ENCODE data around the gene ATAD3A.

ATAD3A gene

DNA sequence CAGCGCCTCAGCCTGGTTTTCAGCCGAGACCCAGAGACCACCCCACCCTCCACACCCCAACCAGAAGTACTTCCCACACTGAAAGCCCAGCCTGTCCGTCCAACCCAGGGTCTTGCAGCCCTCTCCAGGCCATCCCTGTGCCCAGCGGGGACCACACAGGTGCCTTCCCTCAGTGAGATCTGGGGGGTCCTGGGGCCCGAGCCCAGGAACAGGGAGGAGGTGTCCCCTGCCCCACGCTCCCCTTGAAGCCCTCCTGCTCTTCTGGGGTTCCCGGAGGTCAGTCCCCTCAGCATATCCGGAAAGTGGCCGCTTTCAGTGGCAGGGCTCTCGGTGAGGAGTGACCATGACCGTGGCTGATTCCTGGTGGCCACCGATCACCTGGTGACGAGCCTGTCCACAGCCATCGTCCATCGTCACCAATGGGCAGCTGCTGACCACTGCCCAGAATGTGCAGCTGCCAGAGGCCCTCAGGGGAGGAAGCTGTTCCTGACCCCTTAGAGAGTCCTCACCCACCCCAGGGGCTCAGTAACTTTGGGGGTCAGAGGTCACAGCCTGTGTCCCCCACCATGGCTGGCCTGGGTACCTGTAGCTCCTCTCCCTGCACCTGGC is 25.1 kb downstream of the ATAD3A start:
- ATAC-seq = no peak
- TF ChIP-seq, protein P1, sequence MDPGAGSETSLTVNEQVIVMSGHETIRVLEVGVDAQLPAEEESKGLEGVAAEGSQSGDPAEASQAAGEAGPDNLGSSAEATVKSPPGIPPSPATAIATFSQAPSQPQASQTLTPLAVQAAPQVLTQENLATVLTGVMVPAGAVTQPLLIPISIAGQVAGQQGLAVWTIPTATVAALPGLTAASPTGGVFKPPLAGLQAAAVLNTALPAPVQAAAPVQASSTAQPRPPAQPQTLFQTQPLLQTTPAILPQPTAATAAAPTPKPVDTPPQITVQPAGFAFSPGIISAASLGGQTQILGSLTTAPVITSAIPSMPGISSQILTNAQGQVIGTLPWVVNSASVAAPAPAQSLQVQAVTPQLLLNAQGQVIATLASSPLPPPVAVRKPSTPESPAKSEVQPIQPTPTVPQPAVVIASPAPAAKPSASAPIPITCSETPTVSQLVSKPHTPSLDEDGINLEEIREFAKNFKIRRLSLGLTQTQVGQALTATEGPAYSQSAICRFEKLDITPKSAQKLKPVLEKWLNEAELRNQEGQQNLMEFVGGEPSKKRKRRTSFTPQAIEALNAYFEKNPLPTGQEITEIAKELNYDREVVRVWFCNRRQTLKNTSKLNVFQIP (CRISPR knock-in tag; IDR thresholded peaks at IDR 0.05; ENCODE audit: borderline replicate concordance, low read depth) = no peak
- TF ChIP-seq RARB (CRISPR knock-in tag; IDR thresholded peaks at IDR 0.05) (no peak), BACH2 (CRISPR knock-in tag; IDR thresholded peaks at IDR 0.05; ENCODE audit: borderline replicate concordance) (no peak), ZFP30 (CRISPR knock-in tag; IDR thresholded peaks at IDR 0.05) (no peak), ZFP3 (CRISPR knock-in tag; IDR thresholded peaks at IDR 0.05) (no peak), TOX (CRISPR knock-in tag; IDR thresholded peaks at IDR 0.05; ENCODE audit: borderline replicate concordance) (no peak), OSR1 (CRISPR knock-in tag; IDR thresholded peaks at IDR 0.05) (no peak), ZNF565 (CRISPR knock-in tag; conservative IDR thresholded peaks at IDR 0.05; ENCODE audit: low read depth) (no peak), ESRRG (CRISPR knock-in tag; IDR thresholded peaks at IDR 0.05) (no peak), TCF4 (CRISPR knock-in tag; IDR thresholded peaks at IDR 0.05; ENCODE audit: borderline replicate concordance) (no peak)
- TF ChIP-seq, protein P2, sequence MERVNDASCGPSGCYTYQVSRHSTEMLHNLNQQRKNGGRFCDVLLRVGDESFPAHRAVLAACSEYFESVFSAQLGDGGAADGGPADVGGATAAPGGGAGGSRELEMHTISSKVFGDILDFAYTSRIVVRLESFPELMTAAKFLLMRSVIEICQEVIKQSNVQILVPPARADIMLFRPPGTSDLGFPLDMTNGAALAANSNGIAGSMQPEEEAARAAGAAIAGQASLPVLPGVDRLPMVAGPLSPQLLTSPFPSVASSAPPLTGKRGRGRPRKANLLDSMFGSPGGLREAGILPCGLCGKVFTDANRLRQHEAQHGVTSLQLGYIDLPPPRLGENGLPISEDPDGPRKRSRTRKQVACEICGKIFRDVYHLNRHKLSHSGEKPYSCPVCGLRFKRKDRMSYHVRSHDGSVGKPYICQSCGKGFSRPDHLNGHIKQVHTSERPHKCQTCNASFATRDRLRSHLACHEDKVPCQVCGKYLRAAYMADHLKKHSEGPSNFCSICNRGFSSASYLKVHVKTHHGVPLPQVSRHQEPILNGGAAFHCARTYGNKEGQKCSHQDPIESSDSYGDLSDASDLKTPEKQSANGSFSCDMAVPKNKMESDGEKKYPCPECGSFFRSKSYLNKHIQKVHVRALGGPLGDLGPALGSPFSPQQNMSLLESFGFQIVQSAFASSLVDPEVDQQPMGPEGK (CRISPR knock-in tag; IDR thresholded peaks at IDR 0.05; ENCODE audit: borderline replicate concordance) = no peak
- TF ChIP-seq, protein P3, sequence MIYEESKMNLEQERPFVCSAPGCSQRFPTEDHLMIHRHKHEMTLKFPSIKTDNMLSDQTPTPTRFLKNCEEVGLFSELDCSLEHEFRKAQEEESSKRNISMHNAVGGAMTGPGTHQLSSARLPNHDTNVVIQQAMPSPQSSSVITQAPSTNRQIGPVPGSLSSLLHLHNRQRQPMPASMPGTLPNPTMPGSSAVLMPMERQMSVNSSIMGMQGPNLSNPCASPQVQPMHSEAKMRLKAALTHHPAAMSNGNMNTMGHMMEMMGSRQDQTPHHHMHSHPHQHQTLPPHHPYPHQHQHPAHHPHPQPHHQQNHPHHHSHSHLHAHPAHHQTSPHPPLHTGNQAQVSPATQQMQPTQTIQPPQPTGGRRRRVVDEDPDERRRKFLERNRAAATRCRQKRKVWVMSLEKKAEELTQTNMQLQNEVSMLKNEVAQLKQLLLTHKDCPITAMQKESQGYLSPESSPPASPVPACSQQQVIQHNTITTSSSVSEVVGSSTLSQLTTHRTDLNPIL (CRISPR knock-in tag; IDR thresholded peaks at IDR 0.05; ENCODE audit: low read depth) = no peak
- TF ChIP-seq, protein P4, sequence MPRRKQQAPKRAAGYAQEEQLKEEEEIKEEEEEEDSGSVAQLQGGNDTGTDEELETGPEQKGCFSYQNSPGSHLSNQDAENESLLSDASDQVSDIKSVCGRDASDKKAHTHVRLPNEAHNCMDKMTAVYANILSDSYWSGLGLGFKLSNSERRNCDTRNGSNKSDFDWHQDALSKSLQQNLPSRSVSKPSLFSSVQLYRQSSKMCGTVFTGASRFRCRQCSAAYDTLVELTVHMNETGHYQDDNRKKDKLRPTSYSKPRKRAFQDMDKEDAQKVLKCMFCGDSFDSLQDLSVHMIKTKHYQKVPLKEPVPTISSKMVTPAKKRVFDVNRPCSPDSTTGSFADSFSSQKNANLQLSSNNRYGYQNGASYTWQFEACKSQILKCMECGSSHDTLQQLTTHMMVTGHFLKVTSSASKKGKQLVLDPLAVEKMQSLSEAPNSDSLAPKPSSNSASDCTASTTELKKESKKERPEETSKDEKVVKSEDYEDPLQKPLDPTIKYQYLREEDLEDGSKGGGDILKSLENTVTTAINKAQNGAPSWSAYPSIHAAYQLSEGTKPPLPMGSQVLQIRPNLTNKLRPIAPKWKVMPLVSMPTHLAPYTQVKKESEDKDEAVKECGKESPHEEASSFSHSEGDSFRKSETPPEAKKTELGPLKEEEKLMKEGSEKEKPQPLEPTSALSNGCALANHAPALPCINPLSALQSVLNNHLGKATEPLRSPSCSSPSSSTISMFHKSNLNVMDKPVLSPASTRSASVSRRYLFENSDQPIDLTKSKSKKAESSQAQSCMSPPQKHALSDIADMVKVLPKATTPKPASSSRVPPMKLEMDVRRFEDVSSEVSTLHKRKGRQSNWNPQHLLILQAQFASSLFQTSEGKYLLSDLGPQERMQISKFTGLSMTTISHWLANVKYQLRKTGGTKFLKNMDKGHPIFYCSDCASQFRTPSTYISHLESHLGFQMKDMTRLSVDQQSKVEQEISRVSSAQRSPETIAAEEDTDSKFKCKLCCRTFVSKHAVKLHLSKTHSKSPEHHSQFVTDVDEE (CRISPR knock-in tag; IDR thresholded peaks at IDR 0.05) = no peak
- TF ChIP-seq, protein P5, sequence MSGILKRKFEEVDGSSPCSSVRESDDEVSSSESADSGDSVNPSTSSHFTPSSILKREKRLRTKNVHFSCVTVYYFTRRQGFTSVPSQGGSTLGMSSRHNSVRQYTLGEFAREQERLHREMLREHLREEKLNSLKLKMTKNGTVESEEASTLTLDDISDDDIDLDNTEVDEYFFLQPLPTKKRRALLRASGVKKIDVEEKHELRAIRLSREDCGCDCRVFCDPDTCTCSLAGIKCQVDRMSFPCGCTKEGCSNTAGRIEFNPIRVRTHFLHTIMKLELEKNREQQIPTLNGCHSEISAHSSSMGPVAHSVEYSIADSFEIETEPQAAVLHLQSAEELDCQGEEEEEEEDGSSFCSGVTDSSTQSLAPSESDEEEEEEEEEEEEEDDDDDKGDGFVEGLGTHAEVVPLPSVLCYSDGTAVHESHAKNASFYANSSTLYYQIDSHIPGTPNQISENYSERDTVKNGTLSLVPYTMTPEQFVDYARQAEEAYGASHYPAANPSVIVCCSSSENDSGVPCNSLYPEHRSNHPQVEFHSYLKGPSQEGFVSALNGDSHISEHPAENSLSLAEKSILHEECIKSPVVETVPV (CRISPR knock-in tag; IDR thresholded peaks at IDR 0.05) = no peak

DNA sequence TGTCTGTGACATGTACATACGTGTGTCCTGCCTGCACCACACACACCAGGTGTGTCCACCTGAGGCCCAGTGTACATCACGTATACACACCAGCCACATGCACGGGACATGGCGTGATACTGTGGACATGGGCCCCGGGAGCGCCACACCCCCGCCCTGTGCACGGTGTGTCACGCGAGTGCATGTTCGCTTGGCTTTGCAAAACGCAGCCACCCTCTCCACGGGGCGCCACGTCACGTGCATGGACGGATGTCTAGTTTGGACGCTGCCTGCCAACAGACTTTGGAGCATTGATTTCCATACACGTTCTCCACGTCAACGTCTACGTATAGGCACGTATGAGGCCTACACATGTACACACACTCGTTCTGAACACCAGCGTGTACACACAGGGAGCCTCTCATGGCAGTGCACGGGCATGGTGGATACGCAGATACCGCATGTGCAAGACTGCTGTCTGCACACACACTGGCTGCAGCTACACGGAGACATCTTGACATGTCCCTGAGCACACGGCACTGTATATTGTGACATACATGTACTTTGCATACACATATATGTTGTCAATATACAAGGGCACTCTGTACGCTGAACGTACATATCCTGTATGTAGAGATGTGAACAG is 25.8 kb downstream of the ATAD3A start:
- no peak for ATAC-seq
- TF ChIP-seq ARNTL (CRISPR knock-in tag; IDR thresholded peaks at IDR 0.05; ENCODE audit: borderline replicate concordance, low read depth) = no peak
- no peak for TF ChIP-seq ZNF565 (CRISPR knock-in tag; conservative IDR thresholded peaks at IDR 0.05; ENCODE audit: low read depth)
- TF ChIP-seq CSDC2 (CRISPR knock-in tag; IDR thresholded peaks at IDR 0.05) = no peak
- no peak for TF ChIP-seq ZC3H10 (CRISPR knock-in tag; IDR thresholded peaks at IDR 0.05)
- TF ChIP-seq TOX (CRISPR knock-in tag; IDR thresholded peaks at IDR 0.05; ENCODE audit: borderline replicate concordance) = no peak

DNA sequence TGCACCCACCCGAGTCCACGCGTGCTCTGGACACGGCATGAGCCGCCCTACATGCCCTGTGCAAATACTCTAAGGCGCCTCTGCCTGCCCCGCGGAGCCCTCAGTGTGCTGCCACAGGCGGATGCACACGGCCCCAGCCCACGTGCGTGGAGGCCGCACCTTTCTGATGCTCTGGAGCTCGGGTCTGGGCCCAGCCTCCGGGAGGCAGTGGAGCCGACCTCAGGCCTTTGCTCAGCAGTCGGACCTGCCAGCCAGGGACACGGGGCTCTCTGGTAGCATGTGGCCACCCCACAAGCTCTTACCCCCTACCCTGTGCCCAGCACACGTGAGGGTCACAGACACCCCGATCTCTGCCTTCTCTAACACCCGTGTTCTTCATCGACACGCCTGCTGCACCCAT is 26.4 kb downstream of the ATAD3A start:
- no peak for ATAC-seq
- TF ChIP-seq, protein P3 (CRISPR knock-in tag; IDR thresholded peaks at IDR 0.05; ENCODE audit: low read depth) = no peak
- TF ChIP-seq ARNTL (CRISPR knock-in tag; IDR thresholded peaks at IDR 0.05; ENCODE audit: borderline replicate concordance, low read depth) (no peak), ZC3H10 (CRISPR knock-in tag; IDR thresholded peaks at IDR 0.05) (no peak), BACH2 (CRISPR knock-in tag; IDR thresholded peaks at IDR 0.05; ENCODE audit: borderline replicate concordance) (no peak), CSDC2 (CRISPR knock-in tag; IDR thresholded peaks at IDR 0.05) (no peak)
- TF ChIP-seq, protein P2 (CRISPR knock-in tag; IDR thresholded peaks at IDR 0.05; ENCODE audit: borderline replicate concordance) = no peak
- TF ChIP-seq, protein P1 (CRISPR knock-in tag; IDR thresholded peaks at IDR 0.05; ENCODE audit: borderline replicate concordance, low read depth) = no peak
- TF ChIP-seq, protein P4 (CRISPR knock-in tag; IDR thresholded peaks at IDR 0.05) = no peak
